Mesendoderm (in vitro differentiated cells): ENCODE data around the gene KCNAB1.

Experiments used
- DNase-seq: peaks from one replicate; pipeline ENCODE4 v3.0.0; 2013
- H2AK5ac ChIP-seq: 2 replicates; pipeline ENCODE4 v1.6.1; 2013; ENCODE audit warnings: low read length, inconsistent platforms
- H2BK120ac ChIP-seq: 2 replicates; pipeline ENCODE4 v1.6.1; 2013; ENCODE audit warnings: low read depth, mild to moderate bottlenecking, low read length, moderate library complexity, mixed read lengths
- H2BK15ac ChIP-seq: replicated peaks from 2 replicates; pipeline ENCODE4 v1.6.1; 2013; ENCODE audit warnings: low read depth, mild to moderate bottlenecking, moderate library complexity
- H2BK5ac ChIP-seq: 2 replicates; pipeline ENCODE4 v1.6.1; 2013; ENCODE audit warnings: low read length, inconsistent platforms
- H3K18ac ChIP-seq: 2 replicates; pipeline ENCODE4 v1.6.1; 2013; ENCODE audit warnings: mild to moderate bottlenecking, low read length, mixed read lengths
- H3K23ac ChIP-seq: one replicate; pipeline ENCODE4 v1.6.1; 2013; ENCODE audit warnings: low read length
- H3K27ac ChIP-seq: 2 replicates; pipeline ENCODE4 v1.5.1; 2013; ENCODE audit warnings: low read depth, mild to moderate bottlenecking, inconsistent platforms, low read length, moderate library complexity
- H3K27me3 ChIP-seq: 2 replicates; pipeline ENCODE4 v1.6.1; 2013; ENCODE audit warnings: low read length, control low read depth, mild to moderate bottlenecking, inconsistent platforms; ENCODE audit not compliant: insufficient read depth, poor library complexity
- H3K36me3 ChIP-seq: 2 replicates; pipeline ENCODE4 v1.6.1; 2013; ENCODE audit warnings: low read length, inconsistent platforms; ENCODE audit not compliant: control insufficient read depth, insufficient read depth
- H3K4ac ChIP-seq: one replicate; pipeline ENCODE4 v1.6.1; 2013; ENCODE audit warnings: low read depth, mild to moderate bottlenecking, low read length, moderate library complexity
- H3K4me1 ChIP-seq: 2 replicates; pipeline ENCODE4 v1.6.1; 2013; ENCODE audit warnings: low read depth, low read length, inconsistent platforms; ENCODE audit not compliant: control insufficient read depth
- H3K4me2 ChIP-seq: 2 replicates; pipeline ENCODE4 v1.6.1; 2013; ENCODE audit warnings: low read length
- H3K4me3 ChIP-seq: 2 replicates; pipeline ENCODE4 v1.5.1; 2013; ENCODE audit warnings: mild to moderate bottlenecking, low read length
- H3K56ac ChIP-seq: one replicate; pipeline ENCODE4 v1.6.1; 2013; ENCODE audit warnings: low read length
- H3K79me1 ChIP-seq: 2 replicates; pipeline ENCODE4 v1.6.1; 2013; ENCODE audit warnings: low read length, inconsistent platforms
- H3K79me2 ChIP-seq: 2 replicates; pipeline ENCODE4 v1.6.1; 2013; ENCODE audit warnings: mild to moderate bottlenecking, low read length; ENCODE audit not compliant: control insufficient read depth, insufficient read depth
- H3K9ac ChIP-seq: 2 replicates; pipeline ENCODE4 v1.6.1; 2013; ENCODE audit warnings: low read length, inconsistent platforms
- H4K5ac ChIP-seq: one replicate; pipeline ENCODE4 v1.6.1; 2013; ENCODE audit warnings: low read length
- H4K8ac ChIP-seq: one replicate; pipeline ENCODE4 v1.6.1; 2013; ENCODE audit warnings: low read depth, mild to moderate bottlenecking, control low read depth, low read length, moderate library complexity
- WGBS: extraction: QIAGEN DNeasy Blood & Tissue Kit; methylation state at CpG from one replicate; pipeline ENCODE4 v1.1.7; 2013; ENCODE audit warnings: low lambda C conversion rate, missing lambda C conversion rate; ENCODE audit not compliant: insufficient coverage; ENCODE audit errors: extremely low coverage; 5-methylcytosine and 5-hydroxymethylcytosine counted together

Gene KCNAB1

DNA sequence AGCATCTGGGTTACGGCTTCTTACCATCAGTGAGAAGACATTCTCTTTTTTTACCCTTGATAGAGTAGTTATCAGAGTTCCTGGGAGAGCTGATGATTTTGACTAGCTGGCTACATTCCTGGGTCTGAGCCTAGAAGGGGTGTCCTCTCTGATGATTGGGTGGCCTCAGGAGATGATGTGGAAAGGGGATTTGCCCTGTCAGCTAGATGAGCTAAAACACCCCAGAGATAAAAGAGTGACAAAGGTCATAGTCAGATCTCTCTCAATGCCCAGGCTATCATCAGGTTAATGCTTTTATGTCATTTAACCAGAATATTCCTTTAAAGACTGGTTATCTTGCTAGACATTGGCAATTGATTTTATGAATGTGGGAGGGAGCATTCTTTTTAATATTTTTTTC, 130.2 kb downstream of the KCNAB1 start:
- Histone ChIP-seq H3K79me1 (no peaks in the 10 kb centered on the region), H3K4me2 (no peak overlapping the region), H3K27ac (no peak overlapping the region), H3K4me3 (no peak overlapping the region), H3K4ac (no peak overlapping the region), H2BK5ac (no peak overlapping the region), H3K9ac (no peak overlapping the region), H2BK120ac (no peak overlapping the region), H3K23ac (no peak overlapping the region), H4K5ac (no peak overlapping the region), H3K79me2 (no peaks in the 10 kb centered on the region), H3K27me3 (no peaks in the 10 kb centered on the region), H3K36me3 (no peaks in the 10 kb centered on the region), H3K56ac (no peak overlapping the region), H3K18ac (no peak overlapping the region), H2BK15ac (no peak overlapping the region), H2AK5ac (no peak overlapping the region), H3K4me1 (no peaks in the 10 kb centered on the region), H4K8ac (no peak overlapping the region)
- WGBS = no CpG with 5 or more reads among the region's 1 CpG
- no peak for DNase-seq

DNA sequence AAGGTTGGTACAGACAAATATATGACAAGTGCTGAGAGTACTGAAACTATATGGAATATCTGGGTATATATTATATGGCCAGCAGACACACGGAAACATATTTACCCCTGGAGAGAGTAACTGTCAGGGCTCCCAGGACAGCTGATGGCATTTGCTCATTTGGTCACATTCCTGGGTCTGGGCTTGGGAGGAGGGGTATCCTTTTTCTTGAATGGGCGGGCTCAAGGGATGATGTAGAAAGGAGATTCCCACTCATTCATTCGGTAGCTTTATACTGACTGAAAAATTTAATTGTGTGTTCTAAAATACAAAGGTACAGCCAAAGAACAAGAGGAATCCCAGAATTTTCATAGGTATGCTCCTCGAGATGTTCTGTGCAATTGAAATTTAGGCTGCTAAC, 131.0 kb downstream of the KCNAB1 start:
- Histone ChIP-seq H4K5ac (no peak overlapping the region), H2BK5ac (no peak overlapping the region), H2BK120ac (no peak overlapping the region), H3K79me1 (no peaks in the 10 kb centered on the region), H3K27ac (no peak overlapping the region), H4K8ac (no peak overlapping the region), H3K36me3 (no peaks in the 10 kb centered on the region), H3K18ac (no peak overlapping the region), H3K23ac (no peak overlapping the region), H3K9ac (no peak overlapping the region), H3K4me3 (no peak overlapping the region), H2BK15ac (no peak overlapping the region), H2AK5ac (no peak overlapping the region), H3K4me1 (no peaks in the 10 kb centered on the region), H3K4me2 (no peak overlapping the region), H3K4ac (no peak overlapping the region), H3K56ac (no peak overlapping the region), H3K79me2 (no peaks in the 10 kb centered on the region), H3K27me3 (no peaks in the 10 kb centered on the region)
- no CpG with 5 or more reads among the region's 4 CpGs for WGBS
- DNase-seq = peak; percentile 13

DNA sequence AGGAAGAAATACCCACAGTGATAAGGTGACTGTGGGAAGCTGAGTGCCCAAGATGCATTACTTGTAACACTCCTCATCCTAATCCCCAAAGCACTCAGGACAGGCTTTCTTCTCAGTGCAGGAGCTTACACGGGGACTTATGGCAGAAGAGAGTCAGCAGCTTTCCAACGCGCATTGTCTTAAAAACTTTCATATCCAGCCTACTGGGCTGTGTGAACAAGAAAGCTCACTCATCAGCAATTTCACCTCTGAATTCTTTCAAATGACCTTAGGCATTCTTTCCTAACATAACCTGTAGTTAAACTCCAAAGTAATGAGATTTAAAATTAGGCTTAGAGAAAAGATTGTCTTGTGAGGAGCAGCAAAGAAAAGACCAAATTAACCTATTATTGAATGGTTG, 132.3 kb downstream of the KCNAB1 start:
- no peak overlapping the region for H3K23ac ChIP-seq
- no peak for DNase-seq
- no peak overlapping the region for H2BK120ac ChIP-seq
- H3K9ac ChIP-seq = no peak overlapping the region
- no peak overlapping the region for H2BK5ac ChIP-seq
- H3K4me1 ChIP-seq = no peaks in the 10 kb centered on the region
- no peak overlapping the region for H3K56ac ChIP-seq
- no peak overlapping the region for H4K5ac ChIP-seq
- no peaks in the 10 kb centered on the region for H3K79me1 ChIP-seq
- H3K18ac ChIP-seq = no peak overlapping the region
- H3K27me3 ChIP-seq = no peaks in the 10 kb centered on the region
- H3K4me2 ChIP-seq = no peak overlapping the region
- WGBS = no CpG with 5 or more reads among the region's 3 CpGs
- H3K79me2 ChIP-seq = no peaks in the 10 kb centered on the region
- H4K8ac ChIP-seq = no peak overlapping the region
- H3K4me3 ChIP-seq = no peak overlapping the region
- H3K27ac ChIP-seq = no peak overlapping the region
- no peak overlapping the region for H2AK5ac ChIP-seq
- H3K36me3 ChIP-seq = no peaks in the 10 kb centered on the region
- no peak overlapping the region for H3K4ac ChIP-seq
- H2BK15ac ChIP-seq = no peak overlapping the region

DNA sequence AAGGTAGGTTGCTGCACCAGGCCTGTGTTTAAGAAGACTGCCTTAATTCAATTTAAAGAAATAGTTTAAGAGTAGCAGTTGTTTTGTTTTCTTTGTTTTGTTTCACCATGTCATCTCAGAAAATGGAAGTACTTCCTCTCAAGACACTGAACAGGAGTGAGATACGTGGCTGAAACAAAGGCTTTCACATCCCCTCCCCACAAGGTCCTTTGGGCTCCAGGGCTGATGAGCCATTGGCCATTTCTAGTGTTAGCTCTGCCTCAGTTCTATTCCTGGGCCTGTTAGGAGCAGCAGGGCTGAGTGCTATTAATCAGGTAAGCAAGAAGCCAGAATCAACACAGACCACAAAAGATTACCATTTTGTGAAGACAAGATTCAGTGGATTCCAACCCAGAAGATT, 132.8 kb downstream of the KCNAB1 start:
- no peak overlapping the region for H2BK5ac ChIP-seq
- H3K56ac ChIP-seq = no peak overlapping the region
- no peaks in the 10 kb centered on the region for H3K27me3 ChIP-seq
- no peaks in the 10 kb centered on the region for H3K36me3 ChIP-seq
- no peak overlapping the region for H4K8ac ChIP-seq
- no peak overlapping the region for H2BK120ac ChIP-seq
- H3K4me1 ChIP-seq = no peaks in the 10 kb centered on the region
- no CpG with 5 or more reads among the region's 1 CpG for WGBS
- H3K4me2 ChIP-seq = no peak overlapping the region
- no peak overlapping the region for H3K4ac ChIP-seq
- no peak overlapping the region for H3K18ac ChIP-seq
- no peak overlapping the region for H3K4me3 ChIP-seq
- H3K23ac ChIP-seq = no peak overlapping the region
- H2AK5ac ChIP-seq = no peak overlapping the region
- no peak overlapping the region for H3K9ac ChIP-seq
- H3K79me1 ChIP-seq = no peaks in the 10 kb centered on the region
- H4K5ac ChIP-seq = no peak overlapping the region
- DNase-seq = no peak
- H3K27ac ChIP-seq = no peak overlapping the region
- H2BK15ac ChIP-seq = no peak overlapping the region
- H3K79me2 ChIP-seq = no peaks in the 10 kb centered on the region

DNA sequence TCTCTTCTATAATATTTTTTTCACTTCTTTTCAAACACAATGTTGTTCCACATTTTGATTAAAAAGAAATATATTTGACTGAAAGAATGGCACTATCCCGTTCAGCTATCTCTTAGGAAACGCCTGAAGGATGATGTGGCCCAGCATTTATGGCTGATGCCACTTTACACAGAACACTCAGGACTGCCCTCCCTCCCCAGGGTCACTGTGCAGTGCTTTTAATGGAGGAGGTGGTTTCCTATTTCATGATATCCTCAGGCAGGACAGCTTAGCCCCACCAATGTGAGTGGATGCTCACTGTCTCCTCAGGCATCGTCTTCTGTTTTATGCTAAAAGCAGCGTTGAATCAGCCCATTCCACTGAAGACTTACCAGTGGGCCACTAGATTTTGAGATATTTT, 135.9 kb downstream of the KCNAB1 start:
- Histone ChIP-seq H2BK5ac (no peak overlapping the region), H3K9ac (no peak overlapping the region), H3K23ac (no peak overlapping the region), H4K8ac (no peak overlapping the region), H2AK5ac (no peak overlapping the region), H3K79me1 (no peaks in the 10 kb centered on the region), H3K36me3 (no peaks in the 10 kb centered on the region), H4K5ac (no peak overlapping the region), H3K4me1 (no peaks in the 10 kb centered on the region), H3K4me2 (no peak overlapping the region), H2BK15ac (no peak overlapping the region), H3K56ac (no peak overlapping the region), H3K27ac (no peak overlapping the region), H3K79me2 (no peaks in the 10 kb centered on the region), H3K18ac (no peak overlapping the region), H3K4ac (no peak overlapping the region), H2BK120ac (no peak overlapping the region), H3K27me3 (no peaks in the 10 kb centered on the region), H3K4me3 (no peak overlapping the region)
- no peak for DNase-seq
- no CpG with 5 or more reads among the region's 4 CpGs for WGBS

DNA sequence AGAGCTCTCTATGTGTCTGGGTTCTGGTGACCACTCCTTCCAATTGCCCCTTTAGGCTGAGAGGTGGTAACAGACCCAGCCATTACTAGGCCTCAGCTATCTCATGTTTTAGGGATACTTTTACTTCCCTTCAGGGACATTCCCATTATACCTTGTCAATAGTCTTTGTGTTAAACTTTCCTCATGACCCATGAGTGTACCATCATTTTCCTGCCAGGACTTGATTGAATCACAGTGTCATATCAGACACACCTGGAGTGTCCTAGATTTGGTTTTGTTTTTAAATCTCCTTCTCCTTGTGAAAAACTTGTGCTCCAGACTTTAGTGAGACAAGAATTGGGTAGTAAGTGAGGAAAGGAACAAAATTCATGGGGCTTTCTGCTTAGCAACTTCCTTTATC, 136.6 kb downstream of the KCNAB1 start:
- no peaks in the 10 kb centered on the region for H3K36me3 ChIP-seq
- no peak overlapping the region for H3K4me2 ChIP-seq
- H3K4me1 ChIP-seq = no peaks in the 10 kb centered on the region
- no peak overlapping the region for H3K4ac ChIP-seq
- no peak overlapping the region for H3K4me3 ChIP-seq
- H2BK5ac ChIP-seq = no peak overlapping the region
- no peaks in the 10 kb centered on the region for H3K27me3 ChIP-seq
- H3K79me2 ChIP-seq = no peaks in the 10 kb centered on the region
- H3K18ac ChIP-seq = no peak overlapping the region
- no peak overlapping the region for H3K56ac ChIP-seq
- no peaks in the 10 kb centered on the region for H3K79me1 ChIP-seq
- H3K23ac ChIP-seq = no peak overlapping the region
- no peak overlapping the region for H4K8ac ChIP-seq
- no peak for DNase-seq
- no peak overlapping the region for H4K5ac ChIP-seq
- H2BK120ac ChIP-seq = no peak overlapping the region
- H2AK5ac ChIP-seq = no peak overlapping the region
- no peak overlapping the region for H3K9ac ChIP-seq
- no peak overlapping the region for H2BK15ac ChIP-seq
- no peak overlapping the region for H3K27ac ChIP-seq
